ENCODE results near the gene HSBP1.

- TF ChIP-seq POLR2A (IDR thresholded peaks at IDR 0.05) = no peak
- TF ChIP-seq CTCF (IDR thresholded peaks at IDR 0.05) = no peak
Observed at GRCh38 chr16:83817022-83817421, 9.2 kb downstream of the HSBP1 start.

All from testis (tissue), 2 donors.